KMS-11 (cell line): Measurements from ENCODE around the gene BABAM2.
A peak's percentile ranks its signal among the peaks of the same experiment; 100 is the strongest.

ENCODE experiments used
- H2AFZ ChIP-seq: fragments of 200-600 bp; sonication (generic); 2 replicates; pipeline ENCODE4 v1.6.1; 2016; ENCODE audit warnings: antibody characterized with exemption, mixed run types, low read depth
- H3K27ac ChIP-seq: fragments of 200-600 bp; sonication (generic); 2 replicates; pipeline ENCODE4 v1.6.1; 2016; ENCODE audit warnings: mild to moderate bottlenecking, mixed run types
- H3K27me3 ChIP-seq: fragments of 200-600 bp; sonication (generic); 2 replicates; pipeline ENCODE4 v1.6.1; 2017; ENCODE audit warnings: mild to moderate bottlenecking, low read depth, mixed run types, moderate library complexity; ENCODE audit not compliant: insufficient read depth
- H3K36me3 ChIP-seq: fragments of 200-600 bp; sonication (generic); 2 replicates; pipeline ENCODE4 v1.6.1; 2017; ENCODE audit warnings: mild to moderate bottlenecking, mixed run types; ENCODE audit not compliant: insufficient read depth
- H3K4me1 ChIP-seq: fragments of 200-600 bp; sonication (generic); 2 replicates; pipeline ENCODE4 v1.6.1; 2016; ENCODE audit warnings: mild to moderate bottlenecking, low read depth, mixed run types; ENCODE audit not compliant: poor library complexity, severe bottlenecking
- H3K4me2 ChIP-seq: fragments of 200-600 bp; sonication (generic); 2 replicates; pipeline ENCODE4 v1.7.0; 2016; ENCODE audit warnings: mild to moderate bottlenecking, mixed run types
- H3K4me3 ChIP-seq: fragments of 200-600 bp; sonication (generic); IDR thresholded peaks from 2 replicates; pipeline ENCODE4 v1.6.1; 2017; ENCODE audit warnings: low read depth, low read length, mixed read lengths; ENCODE audit not compliant: insufficient read depth
- H3K79me2 ChIP-seq: fragments of 200-600 bp; sonication (generic); 2 replicates; pipeline ENCODE4 v1.6.1; 2016; ENCODE audit warnings: low read depth, mixed run types; ENCODE audit not compliant: insufficient read depth
- H3K9ac ChIP-seq: fragments of 200-600 bp; sonication (generic); 2 replicates; pipeline ENCODE4 v1.6.1; 2016; ENCODE audit warnings: mild to moderate bottlenecking, mixed run types
- H4K20me1 ChIP-seq: fragments of 200-600 bp; sonication (generic); 2 replicates; pipeline ENCODE4 v1.6.1; 2016; ENCODE audit warnings: mild to moderate bottlenecking, mixed run types; ENCODE audit not compliant: insufficient read depth
- CTCF ChIP-seq: fragments of 200-600 bp; sonication (generic); conservative IDR thresholded peaks from 2 replicates; pipeline ENCODE4 v1.6.1; 2017; ENCODE audit warnings: low read depth, mild to moderate bottlenecking, antibody characterized with exemption, low read length, moderate library complexity, mixed read lengths

The BABAM2 gene

GRCh38 chr2:27847333-27847732 is 43.2 kb upstream of the BABAM2 start:
- no peak for TF ChIP-seq CTCF
- H3K4me3 ChIP-seq = no peak overlapping the region
- no peak overlapping the region for H2AFZ ChIP-seq
- H3K4me2 ChIP-seq = no peak overlapping the region
- H3K9ac ChIP-seq = no peak overlapping the region
- no peaks in the 10 kb centered on the region for H4K20me1 ChIP-seq
- no peaks in the 10 kb centered on the region for H3K79me2 ChIP-seq
- H3K27me3 ChIP-seq = no peaks in the 10 kb centered on the region
- peaks cover 16% of the 10 kb centered on the region for H3K4me1 ChIP-seq
- H3K27ac ChIP-seq = no peak overlapping the region
- no peaks in the 10 kb centered on the region for H3K36me3 ChIP-seq

- peaks cover 16% of the 10 kb centered on the region for H3K4me1 ChIP-seq
- peak overlapping the region; percentile 15; the same call in 1 of the 2 replicates for H3K4me2 ChIP-seq
- no peaks in the 10 kb centered on the region for H3K36me3 ChIP-seq
- H3K27ac ChIP-seq = no peak overlapping the region; the same call in 1 of the 2 replicates
- H3K4me3 ChIP-seq = no peak overlapping the region
- H3K27me3 ChIP-seq = no peaks in the 10 kb centered on the region
- no peaks in the 10 kb centered on the region for H4K20me1 ChIP-seq
- H3K79me2 ChIP-seq = no peaks in the 10 kb centered on the region
- TF ChIP-seq CTCF = no peak
- no peak overlapping the region for H3K9ac ChIP-seq
- no peak overlapping the region for H2AFZ ChIP-seq
These were observed 40.8 kb upstream of the BABAM2 start for GRCh38 chr2:27849558-27850205.

GRCh38 chr2:27852691-27853090 is 37.8 kb upstream of the BABAM2 start:
- Histone ChIP-seq H3K4me3 (no peak overlapping the region), H3K79me2 (no peaks in the 10 kb centered on the region), H2AFZ (no peak overlapping the region), H3K27me3 (no peaks in the 10 kb centered on the region), H4K20me1 (no peaks in the 10 kb centered on the region), H3K9ac (no peak overlapping the region), H3K4me1 (peaks cover 16% of the 10 kb centered on the region), H3K4me2 (no peak overlapping the region), H3K27ac (no peak overlapping the region), H3K36me3 (no peaks in the 10 kb centered on the region)
- no peak for TF ChIP-seq CTCF

GRCh38 chr2:27854229-27854862 is 36.2 kb upstream of the BABAM2 start:
- no peaks in the 10 kb centered on the region for H3K36me3 ChIP-seq
- H3K4me1 ChIP-seq = peaks cover 9% of the 10 kb centered on the region
- H3K79me2 ChIP-seq = no peaks in the 10 kb centered on the region
- H3K4me2 ChIP-seq = no peak overlapping the region
- H3K27me3 ChIP-seq = no peaks in the 10 kb centered on the region
- H4K20me1 ChIP-seq = no peaks in the 10 kb centered on the region
- no peak overlapping the region for H2AFZ ChIP-seq
- no peak for TF ChIP-seq CTCF
- no peak overlapping the region for H3K9ac ChIP-seq
- H3K27ac ChIP-seq = no peak overlapping the region
- no peak overlapping the region for H3K4me3 ChIP-seq
